SU-DHL-6 (cell line): ENCODE data around the gene OR2AG1.

Source experiments
- H2AFZ ChIP-seq: fragments of 200-600 bp; sonication (generic); 2 replicates; pipeline ENCODE4 v1.6.1; 2014; ENCODE audit warnings: low read depth, mild to moderate bottlenecking, moderate library complexity, mixed read lengths, antibody characterized with exemption, low read length; ENCODE audit not compliant: severe bottlenecking
- H3F3A ChIP-seq: fragments of 200-600 bp; shearing (Covaris generic); 2 replicates; pipeline ENCODE4 v1.6.0; 2016; ENCODE audit warnings: antibody characterized with exemption, mild to moderate bottlenecking; ENCODE audit not compliant: insufficient read depth
- H3K27ac ChIP-seq: fragments of 200-600 bp; sonication (generic); 2 replicates; pipeline ENCODE4 v1.5.1; 2016; ENCODE audit warnings: low read depth, mild to moderate bottlenecking, low read length, moderate library complexity, mixed read lengths
- H3K27me3 ChIP-seq: fragments of 200-600 bp; sonication (generic), shearing (Covaris generic); 2 replicates; pipeline ENCODE4 v1.6.0; 2014; ENCODE audit warnings: mild to moderate bottlenecking, low read length
- H3K36me3 ChIP-seq: fragments of 200-600 bp; sonication (generic); 2 replicates; pipeline ENCODE4 v1.6.1; 2014; ENCODE audit warnings: mild to moderate bottlenecking, low read length, mixed read lengths
- H3K4me2 ChIP-seq: fragments of 300-600, 200-600 bp; shearing (Covaris generic), sonication (generic); 2 replicates; pipeline ENCODE4 v1.6.0; 2014; ENCODE audit warnings: low read length, low read depth, mild to moderate bottlenecking; ENCODE audit not compliant: poor library complexity, severe bottlenecking
- H3K4me3 ChIP-seq: fragments of 200-600 bp; sonication (generic); 2 replicates; pipeline ENCODE4 v1.5.1; 2014; ENCODE audit warnings: antibody characterized with exemption, low read length, mild to moderate bottlenecking, mixed read lengths; ENCODE audit not compliant: insufficient read depth, poor library complexity, severe bottlenecking
- H3K79me2 ChIP-seq: fragments of 200-600 bp; sonication (generic); 2 replicates; pipeline ENCODE4 v1.6.1; 2014; ENCODE audit warnings: mild to moderate bottlenecking, low read length, moderate library complexity; ENCODE audit not compliant: insufficient read depth
- H3K9ac ChIP-seq: fragments of 200-600 bp; sonication (generic); 2 replicates; pipeline ENCODE4 v1.7.0; 2014; ENCODE audit warnings: mild to moderate bottlenecking, low read length
- H3K9me2 ChIP-seq: fragments of 200-600 bp; sonication (generic); replicated peaks from 2 replicates; pipeline ENCODE4 v1.6.1; 2014; ENCODE audit warnings: low read length; ENCODE audit not compliant: insufficient read depth
- H3K9me3 ChIP-seq: fragments of 200-600 bp; sonication (generic); 2 replicates; pipeline ENCODE4 v1.6.1; 2014; ENCODE audit warnings: low read length, mixed read lengths; ENCODE audit not compliant: insufficient read depth
- H4K20me1 ChIP-seq: fragments of 200-600 bp; sonication (generic); 2 replicates; pipeline ENCODE4 v1.6.1; 2014; ENCODE audit warnings: low read depth, mild to moderate bottlenecking, antibody characterized with exemption, low read length, moderate library complexity, mixed read lengths
- EZH2phosphoT487 ChIP-seq: fragments of 200-600 bp; sonication (generic), shearing (Covaris generic); conservative IDR thresholded peaks from 2 replicates; pipeline ENCODE4 v1.6.1; 2018; ENCODE audit warnings: mild to moderate bottlenecking, antibody characterized with exemption, low read length, moderate library complexity, mixed read lengths
- TF ChIP-seq, protein P1 (sequence below): fragments of 200-600 bp; sonication (generic); IDR thresholded peaks from one replicate; pipeline ENCODE4 v1.5.1; 2017; ENCODE audit warnings: antibody characterized with exemption, mild to moderate bottlenecking, low read length, moderate library complexity; ENCODE audit not compliant: insufficient read depth, poor library complexity, severe bottlenecking

OR2AG1 gene

DNA sequence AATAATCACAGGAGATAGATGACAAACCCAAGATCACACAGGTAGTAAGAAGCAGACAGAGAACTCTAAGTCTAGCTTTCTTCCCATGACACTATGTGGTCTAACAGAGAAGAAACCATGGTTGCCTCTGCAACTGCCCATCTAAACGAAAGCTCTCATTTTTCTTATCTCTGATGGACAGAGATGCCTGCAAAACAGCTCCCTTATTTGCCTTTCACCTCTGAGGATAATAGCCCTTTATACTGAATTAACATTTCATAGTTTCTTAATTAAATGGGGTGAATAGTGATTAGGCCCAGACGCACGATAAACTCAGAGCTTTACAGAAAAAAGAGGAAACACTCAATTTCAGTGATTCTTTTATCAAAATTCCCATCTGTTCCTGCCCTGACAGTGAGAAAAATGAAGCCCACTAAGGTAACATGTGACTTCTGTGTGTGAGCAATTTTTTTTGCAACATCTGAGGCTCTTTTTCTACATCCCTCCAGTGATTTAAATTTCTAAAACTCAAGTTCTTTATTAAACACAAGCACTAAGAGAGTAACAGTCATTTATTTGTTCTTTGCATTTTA, 35.6 kb upstream of the OR2AG1 start:
- no peak overlapping the region for H3K4me2 ChIP-seq
- H3K4me3 ChIP-seq: no peak overlapping the region
- H3K27ac ChIP-seq: no peak overlapping the region
- H3K9me3 ChIP-seq: no peaks in the 10 kb centered on the region
- no peak overlapping the region for H2AFZ ChIP-seq
- no peaks in the 10 kb centered on the region for H3K27me3 ChIP-seq
- no peaks in the 10 kb centered on the region for H3K36me3 ChIP-seq
- H3K9me2 ChIP-seq: no peaks in the 10 kb centered on the region
- no peaks in the 10 kb centered on the region for H3K79me2 ChIP-seq
- H3F3A ChIP-seq: no peaks in the 10 kb centered on the region
- H4K20me1 ChIP-seq: no peaks in the 10 kb centered on the region
- H3K9ac ChIP-seq: no peak overlapping the region
- TF ChIP-seq, protein P1, sequence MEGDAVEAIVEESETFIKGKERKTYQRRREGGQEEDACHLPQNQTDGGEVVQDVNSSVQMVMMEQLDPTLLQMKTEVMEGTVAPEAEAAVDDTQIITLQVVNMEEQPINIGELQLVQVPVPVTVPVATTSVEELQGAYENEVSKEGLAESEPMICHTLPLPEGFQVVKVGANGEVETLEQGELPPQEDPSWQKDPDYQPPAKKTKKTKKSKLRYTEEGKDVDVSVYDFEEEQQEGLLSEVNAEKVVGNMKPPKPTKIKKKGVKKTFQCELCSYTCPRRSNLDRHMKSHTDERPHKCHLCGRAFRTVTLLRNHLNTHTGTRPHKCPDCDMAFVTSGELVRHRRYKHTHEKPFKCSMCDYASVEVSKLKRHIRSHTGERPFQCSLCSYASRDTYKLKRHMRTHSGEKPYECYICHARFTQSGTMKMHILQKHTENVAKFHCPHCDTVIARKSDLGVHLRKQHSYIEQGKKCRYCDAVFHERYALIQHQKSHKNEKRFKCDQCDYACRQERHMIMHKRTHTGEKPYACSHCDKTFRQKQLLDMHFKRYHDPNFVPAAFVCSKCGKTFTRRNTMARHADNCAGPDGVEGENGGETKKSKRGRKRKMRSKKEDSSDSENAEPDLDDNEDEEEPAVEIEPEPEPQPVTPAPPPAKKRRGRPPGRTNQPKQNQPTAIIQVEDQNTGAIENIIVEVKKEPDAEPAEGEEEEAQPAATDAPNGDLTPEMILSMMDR: no peak
- no peak for TF ChIP-seq EZH2phosphoT487

DNA sequence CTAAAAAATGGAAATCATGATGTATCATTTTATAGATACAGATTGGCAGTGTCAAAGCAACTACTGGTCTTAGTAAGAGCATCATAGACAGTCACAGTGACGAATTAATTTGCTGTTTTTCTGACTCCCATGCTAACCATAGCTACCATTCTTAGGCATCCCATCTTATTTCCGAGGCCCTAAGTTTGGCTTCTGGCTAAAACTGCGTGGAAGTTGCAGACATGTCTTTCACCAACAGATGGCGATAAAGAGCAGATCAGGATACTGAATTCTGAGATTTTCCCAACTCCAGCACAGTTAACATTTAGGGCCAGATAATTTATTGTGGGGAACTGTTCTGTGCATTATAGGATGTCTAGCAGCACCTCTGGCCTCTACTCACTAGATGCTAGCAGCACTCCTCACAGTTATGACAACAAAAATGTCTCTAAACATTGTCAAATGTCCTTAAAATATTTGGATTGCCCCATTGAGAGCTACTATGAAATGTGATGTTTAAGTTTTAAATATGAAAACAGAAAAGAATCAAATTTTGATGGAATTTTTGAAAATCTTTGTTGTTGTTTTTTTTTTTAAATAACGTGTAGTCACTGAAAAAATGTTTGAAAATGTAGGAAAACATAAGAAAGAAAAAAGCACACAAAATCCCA, 27.4 kb upstream of the OR2AG1 start:
- no peaks in the 10 kb centered on the region for H3K27me3 ChIP-seq
- H3K9ac ChIP-seq: no peak overlapping the region
- no peaks in the 10 kb centered on the region for H3K36me3 ChIP-seq
- H3K79me2 ChIP-seq: no peaks in the 10 kb centered on the region
- no peak overlapping the region for H3K27ac ChIP-seq
- H2AFZ ChIP-seq: no peak overlapping the region
- TF ChIP-seq EZH2phosphoT487: no peak
- TF ChIP-seq, protein P1: peak; percentile 97
- H3K9me3 ChIP-seq: no peaks in the 10 kb centered on the region
- H3K9me2 ChIP-seq: no peaks in the 10 kb centered on the region
- no peak overlapping the region for H3K4me3 ChIP-seq
- no peaks in the 10 kb centered on the region for H4K20me1 ChIP-seq
- H3K4me2 ChIP-seq: no peak overlapping the region
- H3F3A ChIP-seq: no peaks in the 10 kb centered on the region

DNA sequence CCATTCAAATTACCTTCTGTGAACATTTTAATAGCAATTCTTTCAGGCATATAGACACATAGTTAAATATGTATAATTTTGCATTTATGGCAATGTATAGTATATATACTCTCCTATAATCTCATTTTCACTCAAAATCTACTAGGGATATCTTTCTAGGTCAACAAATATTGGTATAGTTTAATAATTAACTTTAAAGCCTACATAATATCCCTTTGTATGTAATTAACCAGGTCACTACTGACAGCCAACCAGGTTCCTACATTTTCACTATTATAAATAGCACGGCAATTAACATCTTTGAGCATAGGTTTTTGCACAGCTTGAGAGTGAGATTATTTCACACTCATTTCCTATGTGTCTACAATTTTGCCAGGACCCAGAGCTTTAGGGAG, 26.9 kb upstream of the OR2AG1 start:
- Histone ChIP-seq H3K27ac (no peak overlapping the region), H3K4me2 (no peak overlapping the region), H3F3A (no peaks in the 10 kb centered on the region), H3K79me2 (no peaks in the 10 kb centered on the region), H3K9ac (no peak overlapping the region), H3K36me3 (no peaks in the 10 kb centered on the region), H4K20me1 (no peaks in the 10 kb centered on the region), H3K4me3 (no peak overlapping the region), H2AFZ (no peak overlapping the region), H3K9me2 (no peaks in the 10 kb centered on the region), H3K9me3 (no peaks in the 10 kb centered on the region), H3K27me3 (no peaks in the 10 kb centered on the region)
- TF ChIP-seq, protein P1: no peak
- no peak for TF ChIP-seq EZH2phosphoT487
